PFSK-1 (cell line): ENCODE measurements around the gene EEPD1.

Experiments
- FOXP2 ChIP-seq: optimal IDR thresholded peaks from 2 replicates; pipeline ENCODE3; 2011; ENCODE audit warnings: borderline replicate concordance, control low read depth, inconsistent platforms; ENCODE audit not compliant: insufficient read depth; ENCODE audit errors: extremely low read length, extremely low read depth
- POLR2AphosphoS5 ChIP-seq: IDR thresholded peaks from 2 replicates; pipeline ENCODE4 v1.6.1; 2012; ENCODE audit warnings: low read depth, mild to moderate bottlenecking, control low read depth, low read length, moderate library complexity
- SIN3A ChIP-seq: IDR thresholded peaks from 2 replicates; pipeline ENCODE4 v1.6.1; 2012; ENCODE audit warnings: mild to moderate bottlenecking, low read length, moderate library complexity, borderline replicate concordance; ENCODE audit not compliant: insufficient read depth
- TAF1 ChIP-seq: IDR thresholded peaks from 2 replicates; pipeline ENCODE4 v1.6.1; 2012; ENCODE audit warnings: low read length, control low read depth, borderline replicate concordance; ENCODE audit not compliant: insufficient read depth
- TF ChIP-seq, protein P1 (sequence below), 2 experiments: IDR thresholded peaks; 2 replicates each; pipeline versions ENCODE4 v1.6.1 to v1.8.0; 2011 to 2012; ENCODE audit warnings: low read depth in 2 of 2, low read length in 2 of 2, control low read depth in 1 of 2, inconsistent platforms in 1 of 2, mild to moderate bottlenecking in 1 of 2, moderate library complexity in 1 of 2; ENCODE audit not compliant: insufficient read depth in 1 of 2

EEPD1 gene

DNA sequence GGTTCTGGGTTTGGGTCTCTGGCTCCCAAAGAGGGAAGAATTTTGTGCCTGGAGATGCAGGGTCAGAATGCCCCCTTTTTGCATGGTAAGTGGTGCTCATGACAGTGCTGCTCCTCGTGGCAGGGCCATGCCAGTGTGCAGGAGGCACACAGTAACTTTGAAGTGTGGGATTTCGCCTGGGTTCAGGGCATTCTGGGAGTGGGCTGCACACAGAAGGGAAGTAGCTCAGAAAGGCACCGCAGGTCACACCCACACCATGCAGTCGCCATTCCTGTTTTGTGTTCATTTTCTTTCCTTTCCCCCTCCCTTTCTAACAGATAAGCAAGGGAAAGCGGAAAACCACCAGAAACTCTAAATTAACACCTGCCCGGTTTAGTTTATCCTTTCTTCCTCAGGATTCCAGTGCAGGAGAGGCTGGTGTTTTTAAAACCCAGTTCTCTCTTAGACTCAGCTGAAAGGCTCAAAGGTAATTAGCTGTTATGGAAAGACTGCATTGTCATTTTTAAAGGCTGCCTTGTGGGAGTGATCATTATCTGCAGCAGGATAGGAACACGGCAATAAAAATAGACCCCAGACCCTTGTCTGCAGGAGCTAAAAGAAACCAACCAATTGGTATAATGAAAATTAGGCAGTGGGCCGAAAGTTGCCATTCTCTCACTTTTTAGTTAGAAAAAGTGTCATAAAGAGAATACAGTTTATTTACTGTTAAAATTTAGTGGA, 50.2 kb downstream of the EEPD1 start:
- TF ChIP-seq TAF1 = no peak
- TF ChIP-seq, protein P1, sequence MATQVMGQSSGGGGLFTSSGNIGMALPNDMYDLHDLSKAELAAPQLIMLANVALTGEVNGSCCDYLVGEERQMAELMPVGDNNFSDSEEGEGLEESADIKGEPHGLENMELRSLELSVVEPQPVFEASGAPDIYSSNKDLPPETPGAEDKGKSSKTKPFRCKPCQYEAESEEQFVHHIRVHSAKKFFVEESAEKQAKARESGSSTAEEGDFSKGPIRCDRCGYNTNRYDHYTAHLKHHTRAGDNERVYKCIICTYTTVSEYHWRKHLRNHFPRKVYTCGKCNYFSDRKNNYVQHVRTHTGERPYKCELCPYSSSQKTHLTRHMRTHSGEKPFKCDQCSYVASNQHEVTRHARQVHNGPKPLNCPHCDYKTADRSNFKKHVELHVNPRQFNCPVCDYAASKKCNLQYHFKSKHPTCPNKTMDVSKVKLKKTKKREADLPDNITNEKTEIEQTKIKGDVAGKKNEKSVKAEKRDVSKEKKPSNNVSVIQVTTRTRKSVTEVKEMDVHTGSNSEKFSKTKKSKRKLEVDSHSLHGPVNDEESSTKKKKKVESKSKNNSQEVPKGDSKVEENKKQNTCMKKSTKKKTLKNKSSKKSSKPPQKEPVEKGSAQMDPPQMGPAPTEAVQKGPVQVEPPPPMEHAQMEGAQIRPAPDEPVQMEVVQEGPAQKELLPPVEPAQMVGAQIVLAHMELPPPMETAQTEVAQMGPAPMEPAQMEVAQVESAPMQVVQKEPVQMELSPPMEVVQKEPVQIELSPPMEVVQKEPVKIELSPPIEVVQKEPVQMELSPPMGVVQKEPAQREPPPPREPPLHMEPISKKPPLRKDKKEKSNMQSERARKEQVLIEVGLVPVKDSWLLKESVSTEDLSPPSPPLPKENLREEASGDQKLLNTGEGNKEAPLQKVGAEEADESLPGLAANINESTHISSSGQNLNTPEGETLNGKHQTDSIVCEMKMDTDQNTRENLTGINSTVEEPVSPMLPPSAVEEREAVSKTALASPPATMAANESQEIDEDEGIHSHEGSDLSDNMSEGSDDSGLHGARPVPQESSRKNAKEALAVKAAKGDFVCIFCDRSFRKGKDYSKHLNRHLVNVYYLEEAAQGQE (IDR thresholded peaks at IDR 0.05; ENCODE audit: insufficient read depth in 1 of 2, low read depth in 2 of 2, low read length in 2 of 2) = no peak
- no peak for TF ChIP-seq POLR2AphosphoS5
- no peak for TF ChIP-seq SIN3A
- TF ChIP-seq FOXP2 = no peak

DNA sequence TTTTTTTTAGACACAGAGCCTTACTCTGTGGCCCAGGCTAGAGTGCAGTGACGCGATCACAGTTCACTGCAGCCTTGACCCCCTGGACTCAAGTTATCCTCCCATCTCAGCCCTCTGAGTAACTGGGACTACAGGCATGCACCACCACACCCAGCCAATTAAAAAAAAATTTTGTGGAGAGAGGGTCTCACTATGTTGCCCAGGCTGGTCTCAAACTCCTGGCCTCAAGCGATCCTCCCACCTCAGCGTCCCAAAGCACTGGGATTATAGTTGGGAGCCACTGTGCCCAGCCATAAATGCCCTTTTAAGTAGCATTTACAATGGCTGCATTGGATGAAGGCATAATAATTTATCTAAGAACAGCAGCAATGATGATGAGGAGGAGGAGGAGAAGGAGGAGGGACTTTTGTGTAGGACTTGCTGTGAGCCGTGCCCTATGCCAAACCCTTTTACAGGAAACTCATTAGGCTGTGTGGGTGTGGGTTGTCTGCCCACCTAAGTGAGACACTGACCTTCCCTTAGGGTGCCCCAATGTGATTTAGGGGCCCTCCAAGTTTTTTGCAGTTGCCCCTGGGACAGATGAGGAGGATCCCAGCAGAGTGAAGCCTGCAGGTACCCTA, 51.1 kb downstream of the EEPD1 start:
- TF ChIP-seq, protein P1 (IDR thresholded peaks at IDR 0.05; ENCODE audit: insufficient read depth in 1 of 2, low read depth in 2 of 2, low read length in 2 of 2) = no peak
- no peak for TF ChIP-seq SIN3A
- TF ChIP-seq FOXP2 = no peak
- no peak for TF ChIP-seq TAF1
- TF ChIP-seq POLR2AphosphoS5 = no peak

DNA sequence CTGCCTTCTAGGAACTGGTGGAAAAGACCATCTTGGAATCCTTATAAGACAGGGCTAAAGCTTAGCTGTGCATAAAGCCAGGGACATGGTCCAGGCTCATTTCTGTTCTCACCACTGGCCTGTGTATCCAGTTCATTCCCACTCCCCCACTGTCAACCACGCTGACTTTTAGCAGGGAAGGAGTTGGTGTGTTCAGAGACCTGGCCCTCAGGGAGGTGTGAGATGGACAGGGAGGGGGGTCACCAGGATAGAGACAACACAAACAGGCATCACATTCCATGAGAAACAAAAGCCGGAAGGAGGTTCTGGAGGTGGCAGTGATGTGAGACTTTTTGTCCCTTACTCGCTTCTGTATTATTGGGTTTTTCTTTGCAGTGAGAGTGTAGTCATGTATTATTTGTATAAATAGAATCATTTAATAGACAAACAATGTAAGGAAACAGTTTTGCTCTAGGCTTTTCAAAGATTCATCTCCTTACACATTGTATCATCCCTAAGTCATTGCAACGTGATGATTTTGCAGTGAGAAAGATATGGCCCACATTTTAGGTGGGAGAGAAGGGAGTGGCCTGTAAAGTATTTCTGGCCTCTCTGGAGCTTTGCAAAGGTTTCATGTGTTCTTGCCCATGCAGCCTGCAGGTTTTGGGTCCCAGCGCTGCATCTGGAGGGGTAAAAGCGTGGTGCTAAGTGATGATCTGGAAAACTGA, 52.0 kb downstream of the EEPD1 start:
- TF ChIP-seq TAF1 (no peak), FOXP2 (no peak), SIN3A (no peak), POLR2AphosphoS5 (no peak)

DNA sequence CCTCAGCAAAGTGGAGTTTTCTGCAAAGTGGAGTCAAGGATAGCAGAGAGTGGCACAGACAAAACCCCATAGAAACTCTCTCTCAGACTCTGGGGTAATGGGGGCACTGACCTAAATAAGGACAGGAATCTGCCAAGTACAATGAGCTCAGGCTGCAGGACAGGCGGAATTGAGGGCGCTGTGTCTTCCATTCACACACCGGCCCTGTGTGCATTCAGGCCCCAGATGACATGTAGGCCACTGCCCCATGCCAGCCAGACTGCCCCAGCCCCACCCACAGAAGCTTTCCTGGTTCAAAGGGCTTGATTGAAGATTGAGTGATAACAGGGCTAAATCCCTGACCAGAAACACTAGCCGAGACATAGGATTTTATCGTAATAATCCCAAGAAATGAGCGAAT, 52.7 kb downstream of the EEPD1 start:
- TF ChIP-seq FOXP2 (no peak), POLR2AphosphoS5 (no peak), TAF1 (no peak), SIN3A (no peak)
- TF ChIP-seq, protein P1 (IDR thresholded peaks at IDR 0.05; ENCODE audit: insufficient read depth in 1 of 2, low read depth in 2 of 2, low read length in 2 of 2) = no peak

DNA sequence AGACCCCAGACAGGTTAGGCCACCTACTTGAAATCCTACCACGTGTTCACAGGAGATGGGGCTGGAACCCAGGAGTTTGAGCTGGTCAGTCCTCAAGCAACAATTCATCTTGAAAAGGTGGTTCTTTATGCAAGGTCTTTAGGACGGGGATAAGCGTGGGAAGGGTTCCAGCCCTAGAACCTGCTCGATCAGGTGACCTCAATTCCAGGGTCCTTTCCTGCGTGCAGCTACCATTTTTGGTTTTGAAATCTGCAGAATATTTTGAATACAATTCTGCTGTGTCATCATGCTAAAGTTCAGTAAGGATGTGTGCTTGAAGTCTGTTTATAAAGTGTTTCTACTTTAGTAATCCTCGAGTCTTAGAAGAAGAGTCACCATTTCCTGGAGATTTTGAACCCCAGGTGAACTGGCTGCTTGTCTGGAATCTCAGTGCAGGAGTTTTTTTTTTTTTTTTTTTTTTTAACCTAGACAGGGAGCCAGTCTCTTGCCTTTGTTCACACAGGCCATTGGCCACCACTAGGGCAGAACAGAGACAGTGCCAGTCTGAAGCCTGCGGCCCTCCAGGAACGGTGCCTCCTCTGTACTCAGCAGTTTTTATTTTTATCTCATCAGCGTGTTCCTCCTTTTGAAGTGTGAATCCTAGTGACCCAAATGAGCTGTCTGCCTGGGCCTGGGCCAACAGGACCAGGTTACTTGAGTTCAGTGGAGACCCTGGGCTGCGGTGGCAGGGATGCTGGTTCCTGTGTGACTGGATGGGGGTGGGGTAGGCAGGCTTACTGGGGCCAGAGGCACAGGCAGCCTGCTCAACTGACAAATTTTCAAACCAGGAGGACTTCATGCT, 54.6 kb downstream of the EEPD1 start:
- TF ChIP-seq SIN3A = no peak
- no peak for TF ChIP-seq FOXP2
- TF ChIP-seq, protein P1 (IDR thresholded peaks at IDR 0.05; ENCODE audit: insufficient read depth in 1 of 2, low read depth in 2 of 2, low read length in 2 of 2) = no peak
- TF ChIP-seq TAF1 = no peak
- TF ChIP-seq POLR2AphosphoS5 = no peak
